Measurements from ENCODE around the gene TMEM209. TPM values are rescaled to one million over a fixed set of nuclear protein-coding genes. Genes with fewer than 3 reads are reported as not detected.

The TMEM209 gene
- total RNA-seq, 1 experiment from 2014 or later: 30.8 TPM

DNA sequence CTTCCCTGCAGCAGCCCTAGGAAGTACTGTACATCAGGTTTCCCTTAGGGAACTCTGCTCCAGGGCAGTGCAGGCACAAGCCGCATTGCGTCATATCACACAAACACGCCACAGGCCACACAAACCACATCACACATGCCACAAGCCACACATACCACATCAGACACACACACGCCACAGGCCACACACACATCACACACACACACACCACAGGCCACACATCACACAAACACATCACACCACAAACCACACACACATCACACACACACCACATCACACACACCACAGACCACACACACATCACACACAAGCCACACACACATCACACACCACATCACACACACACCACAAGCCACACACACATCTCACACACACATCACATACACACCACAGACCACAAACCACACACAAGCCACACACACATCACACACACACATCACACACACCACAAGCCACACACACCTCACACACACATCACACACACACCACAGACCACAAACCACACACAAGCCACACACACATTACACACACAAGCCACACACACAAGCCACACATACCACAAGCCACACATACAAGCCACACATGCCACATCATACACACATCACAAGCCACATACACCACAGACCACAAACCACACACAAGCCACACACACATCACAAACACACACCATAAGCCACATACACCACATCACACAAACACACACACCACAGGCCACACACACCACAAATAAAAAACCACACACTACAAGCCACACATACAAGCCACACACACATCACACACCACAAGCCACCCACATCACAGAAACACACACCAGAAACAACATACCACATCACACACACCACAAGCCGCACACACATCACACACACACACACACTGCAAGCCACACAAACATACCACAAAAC lies 53.4 kb downstream of the TMEM209 start:
- ChIA-PET POLR2A (ENCODE audit: unreplicated experiment) (no interaction called here), CTCF (interaction anchor here (0.6 kb wide), 1 partner anchor 17 kb away, joined by 4 read pairs; no protein-coding TSS in a partner anchor)
- H2AFZ ChIP-seq: no peak overlapping the region
- no peak for TF ChIP-seq CTCF (conservative IDR thresholded peaks at IDR 0.05)
- no peak for TF ChIP-seq EZH2 (IDR thresholded peaks at IDR 0.05; ENCODE audit: low read depth)
- no peak for DNase-seq
- peaks cover 4% of the 10 kb centered on the region; the same call in 1 of the 2 replicates for H3F3A ChIP-seq (ENCODE audit: insufficient read depth, low read depth)
- no peaks in the 10 kb centered on the region for H3K4me1 ChIP-seq (replicated peaks; ENCODE audit: insufficient read depth)
- H4K20me1 ChIP-seq (ENCODE audit: insufficient read depth): no peaks in the 10 kb centered on the region; the same call in 1 of the 2 replicates
- H3K4me2 ChIP-seq: no peak overlapping the region
- no peaks in the 10 kb centered on the region for H3K36me3 ChIP-seq (ENCODE audit: low read depth)
- H3K27ac ChIP-seq: no peak overlapping the region
- H3K9me3 ChIP-seq (ENCODE audit: insufficient read depth, low read depth): no peaks in the 10 kb centered on the region
- no peaks in the 10 kb centered on the region for H3K9me2 ChIP-seq (ENCODE audit: insufficient read depth)
- no peaks in the 10 kb centered on the region for H3K79me2 ChIP-seq (ENCODE audit: low read depth)
- no TSS peak for BruUV-seq (replicated peaks)
- no peak overlapping the region for H3K4me3 ChIP-seq
- intact Hi-C loops (cut with micrococcal nuclease; ENCODE audit: unreplicated experiment): no loop called here
- H3K27me3 ChIP-seq (ENCODE audit: insufficient read depth, low read depth): no peaks in the 10 kb centered on the region

DNA sequence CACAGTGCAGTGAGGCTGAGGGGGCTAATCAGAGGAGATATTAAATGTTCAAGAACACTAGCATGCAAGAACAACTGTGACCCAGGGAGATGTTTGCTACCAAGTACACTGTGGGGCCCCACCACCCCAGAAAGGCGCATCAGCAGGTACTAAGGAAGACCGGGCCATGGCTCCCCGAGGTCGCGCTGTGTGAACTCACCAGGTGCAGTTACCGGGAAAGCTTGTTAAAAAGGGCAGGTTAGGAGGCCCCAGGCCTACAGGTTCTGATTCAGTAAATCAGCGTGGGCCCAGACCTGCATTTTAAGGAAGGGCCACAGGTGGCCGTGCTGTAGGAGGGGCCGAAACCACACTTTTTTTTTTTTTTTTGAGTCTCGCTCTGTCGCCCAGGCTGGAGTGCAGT lies 54.6 kb downstream of the TMEM209 start:
- H3K4me2 ChIP-seq: no peak overlapping the region
- no peaks in the 10 kb centered on the region; the same call in 1 of the 2 replicates for H4K20me1 ChIP-seq (ENCODE audit: insufficient read depth)
- H2AFZ ChIP-seq: no peak overlapping the region
- H3K4me3 ChIP-seq: no peak overlapping the region
- intact Hi-C loops (cut with micrococcal nuclease; ENCODE audit: unreplicated experiment): no loop called here
- no peaks in the 10 kb centered on the region for H3K79me2 ChIP-seq (ENCODE audit: low read depth)
- BruUV-seq (replicated peaks): no TSS peak
- no peaks in the 10 kb centered on the region for H3K9me3 ChIP-seq (ENCODE audit: insufficient read depth, low read depth)
- no peaks in the 10 kb centered on the region for H3K4me1 ChIP-seq (replicated peaks; ENCODE audit: insufficient read depth)
- no peak for DNase-seq
- CTCF ChIA-PET: no interaction called here
- POLR2A ChIA-PET (ENCODE audit: unreplicated experiment): no interaction called here
- H3K36me3 ChIP-seq (ENCODE audit: low read depth): no peaks in the 10 kb centered on the region
- H3K27me3 ChIP-seq (ENCODE audit: insufficient read depth, low read depth): no peaks in the 10 kb centered on the region
- TF ChIP-seq CTCF (conservative IDR thresholded peaks at IDR 0.05): no peak
- TF ChIP-seq EZH2 (IDR thresholded peaks at IDR 0.05; ENCODE audit: low read depth): no peak
- H3F3A ChIP-seq (ENCODE audit: insufficient read depth, low read depth): peaks cover 4% of the 10 kb centered on the region; the same call in 1 of the 2 replicates
- H3K9me2 ChIP-seq (ENCODE audit: insufficient read depth): no peaks in the 10 kb centered on the region
- no peak overlapping the region for H3K27ac ChIP-seq

- Histone ChIP-seq H2AFZ (no peak overlapping the region), H3K4me1 (replicated peaks; ENCODE audit: insufficient read depth) (peaks cover under 1% of the 10 kb centered on the region; the same call in 1 of the 2 replicates), H3K27me3 (ENCODE audit: insufficient read depth, low read depth) (no peaks in the 10 kb centered on the region), H3K4me2 (no peak overlapping the region), H3K4me3 (no peak overlapping the region), H3K79me2 (ENCODE audit: low read depth) (no peaks in the 10 kb centered on the region), H3K36me3 (ENCODE audit: low read depth) (no peaks in the 10 kb centered on the region), H3K27ac (no peak overlapping the region), H3K9me2 (ENCODE audit: insufficient read depth) (no peaks in the 10 kb centered on the region), H4K20me1 (ENCODE audit: insufficient read depth) (no peaks in the 10 kb centered on the region; the same call in 1 of the 2 replicates), H3F3A (ENCODE audit: insufficient read depth, low read depth) (peaks cover 4% of the 10 kb centered on the region; the same call in 1 of the 2 replicates), H3K9me3 (ENCODE audit: insufficient read depth, low read depth) (no peaks in the 10 kb centered on the region)
- CTCF ChIA-PET: no interaction called here
- intact Hi-C loops (cut with micrococcal nuclease; ENCODE audit: unreplicated experiment): no loop called here
- BruUV-seq (replicated peaks): no TSS peak
- no peak for DNase-seq
- TF ChIP-seq CTCF (conservative IDR thresholded peaks at IDR 0.05): no peak
- no peak for TF ChIP-seq EZH2 (IDR thresholded peaks at IDR 0.05; ENCODE audit: low read depth)
- POLR2A ChIA-PET (ENCODE audit: unreplicated experiment): no interaction called here
These were observed 55.7 kb downstream of the TMEM209 start for GRCh38 chr7:130149281-130150139.
